Panc1 (cell line): ENCODE results near the gene RNF220. TPM values are rescaled to one million over a fixed set of nuclear protein-coding genes. Genes with fewer than 3 reads are reported as not detected.

ENCODE experiments used
- ATAC-seq: fragments of 200-7000 bp; cut with Tn5 transposase; 2 replicates; pipeline ENCODE4 v1.9.1; 2020; ENCODE audit warnings: mild to moderate bottlenecking, moderate library complexity
- BruUV-seq: library from RNA; stranded (reverse); fragments of 400-500 nt; replicated peaks from 2 replicates; lab custom pipeline; 2021; lab: Mats Ljungman, UMichigan
- CTCF ChIA-PET: fragments of 300-600 bp; sonication (Branson Sonifier 250); formaldehyde crosslinking; loops from one replicate; lab custom pipeline; 2022; ENCODE audit warnings: antibody characterized with exemption; lab: Charles Lee
- POLR2A ChIA-PET: fragments of 300-600 bp; sonication (Branson Sonifier 250); formaldehyde crosslinking; loops from one replicate; lab custom pipeline; 2022; ENCODE audit warnings: antibody characterized with exemption; lab: Charles Lee
- DNase-seq: peaks from one replicate; pipeline ENCODE4 v3.0.0-alpha.2; 2010; ENCODE audit warnings: low read depth, low spot score
- H3K27ac ChIP-seq: 2 replicates; pipeline ENCODE4 v1.5.1; 2011; ENCODE audit warnings: mild to moderate bottlenecking, low read length, inconsistent platforms
- H3K27me3 ChIP-seq: fragments of 200-500 bp; sonication (Bioruptor generic); 2 replicates; pipeline ENCODE4 v1.6.0; 2014; ENCODE audit warnings: low read length, inconsistent platforms; ENCODE audit not compliant: control insufficient read depth, insufficient read depth
- H3K36me3 ChIP-seq: fragments of 200-500 bp; sonication (Bioruptor generic); 2 replicates; pipeline ENCODE4 v1.5.1; 2014; ENCODE audit warnings: inconsistent platforms, mild to moderate bottlenecking, low read length, moderate library complexity; ENCODE audit not compliant: control insufficient read depth, insufficient read depth
- H3K4me1 ChIP-seq: 2 replicates; pipeline ENCODE4 v1.5.1; 2011; ENCODE audit warnings: inconsistent platforms, mild to moderate bottlenecking, low read length, moderate library complexity; ENCODE audit not compliant: control insufficient read depth, insufficient read depth
- H3K4me3 ChIP-seq, 2 experiments: 2 replicates each; pipeline ENCODE4 v1.5.1; 2011 to 2012; ENCODE audit warnings: low read depth in 2 of 2, low read length in 2 of 2, mild to moderate bottlenecking in 2 of 2, inconsistent platforms in 1 of 2, moderate library complexity in 1 of 2
- H3K9me3 ChIP-seq: fragments of 200-500 bp; sonication (Bioruptor generic); 2 replicates; pipeline ENCODE4 v1.5.1; 2014; ENCODE audit warnings: low read depth, mild to moderate bottlenecking, inconsistent platforms, low read length, moderate library complexity; ENCODE audit not compliant: control insufficient read depth, insufficient read depth
- CTCF ChIP-seq: fragments of 450-650 bp; IDR thresholded peaks from 2 replicates; pipeline ENCODE4 v1.5.1; 2017; ENCODE audit warnings: mild to moderate bottlenecking
- POLR2AphosphoS5 ChIP-seq: IDR thresholded peaks from 2 replicates; pipeline ENCODE4 v1.6.1; 2012; ENCODE audit warnings: mild to moderate bottlenecking, low read depth, low read length, moderate library complexity
- REST ChIP-seq, 2 experiments: IDR thresholded peaks; 2 replicates each; pipeline ENCODE4 v1.6.1; 2011 to 2012; ENCODE audit warnings: low read depth in 2 of 2, control low read depth in 1 of 2, low read length in 1 of 2, mild to moderate bottlenecking in 1 of 2, moderate library complexity in 1 of 2; ENCODE audit not compliant: insufficient read depth in 1 of 2
- SIN3A ChIP-seq: IDR thresholded peaks from 2 replicates; pipeline ENCODE4 v1.6.1; 2012; ENCODE audit warnings: low read depth, mild to moderate bottlenecking, low read length, moderate library complexity, borderline replicate concordance; ENCODE audit not compliant: insufficient read depth
- TCF7L2 ChIP-seq: IDR thresholded peaks from 2 replicates; pipeline ENCODE4 v1.6.1; 2011; ENCODE audit warnings: mild to moderate bottlenecking, low read depth, low read length, inconsistent platforms
- in situ Hi-C: cut with HindIII; loops from 2 replicates; pipeline ENCODE4 v1.10.0; 2016; ENCODE audit warnings: low sequenced_read_pairs, low pct_unique_long_range_greater_than_20kb
- intact Hi-C: fragments of 100-400 bp; cut with micrococcal nuclease; formaldehyde crosslinking; loops from one replicate; pipeline ENCODE4 v1.10.0; 2022; ENCODE audit not compliant: unreplicated experiment
- total RNA-seq: library from RNA; stranded (reverse); gene quantifications from one replicate; pipeline ENCODE4 v1.2.1, GENCODE V29; 2021; ENCODE audit not compliant: unreplicated experiment

RNF220 gene
- total RNA-seq, 1 experiment from 2014 or later, result 64.9 TPM

- in situ Hi-C loops, result no loop called here
- Histone ChIP-seq H3K4me3 (no peak overlapping the region), H3K27me3 (no peaks in the 10 kb centered on the region), H3K4me1 (no peaks in the 10 kb centered on the region), H3K27ac (no peak overlapping the region), H3K9me3 (no peaks in the 10 kb centered on the region), H3K36me3 (no peaks in the 10 kb centered on the region)
- no peak for ATAC-seq
- intact Hi-C loops, result loop anchor here (5.0 kb wide), 1 partner anchor 381 kb away; no protein-coding TSS in a partner anchor
- ChIA-PET POLR2A (no interaction called here), CTCF (no interaction called here)
- no peak for TF ChIP-seq CTCF
- no peak for TF ChIP-seq REST (IDR thresholded peaks at IDR 0.05; ENCODE audit: insufficient read depth in 1 of 2, low read depth in 2 of 2, low read length in 1 of 2)
- no peak for TF ChIP-seq POLR2AphosphoS5
- no peak for TF ChIP-seq SIN3A
- no peak for TF ChIP-seq TCF7L2
- BruUV-seq, result no TSS peak
- no peak for DNase-seq
These were observed 193.1 kb downstream of the RNF220 start for GRCh38 chr1:44598167-44598566.

- BruUV-seq, result no TSS peak
- H3K4me1 ChIP-seq, result no peaks in the 10 kb centered on the region
- ATAC-seq (no peak), DNase-seq (no peak)
- no peaks in the 10 kb centered on the region for H3K36me3 ChIP-seq
- CTCF ChIA-PET, result no interaction called here
- intact Hi-C loops (no loop called here), in situ Hi-C loops (no loop called here)
- H3K27ac ChIP-seq, result no peak overlapping the region
- no peaks in the 10 kb centered on the region for H3K27me3 ChIP-seq
- H3K9me3 ChIP-seq, result no peaks in the 10 kb centered on the region
- no peak overlapping the region for H3K4me3 ChIP-seq
- POLR2A ChIA-PET, result no interaction called here
- TF ChIP-seq REST (IDR thresholded peaks at IDR 0.05; ENCODE audit: insufficient read depth in 1 of 2, low read depth in 2 of 2, low read length in 1 of 2) (no peak), POLR2AphosphoS5 (no peak), SIN3A (no peak), CTCF (no peak), TCF7L2 (no peak)
These were observed 197.9 kb downstream of the RNF220 start for GRCh38 chr1:44602634-44603628.
